NAMALWA (cell line): Measurements from ENCODE around the gene PLCD3.

Experiments
- DNase-seq: peaks from one replicate; pipeline ENCODE4 v3.0.0-alpha.2; 2015; ENCODE audit warnings: low spot score

The PLCD3 gene

GRCh38 chr17:45117848-45118646 is 14.3 kb downstream of the PLCD3 start:
- no peak for DNase-seq

- DNase-seq: no peak
Measured at GRCh38 chr17:45117334-45117733, 15.0 kb downstream of the PLCD3 start.

GRCh38 chr17:45116434-45117016 is 15.8 kb downstream of the PLCD3 start:
- DNase-seq: no peak

- no peak for DNase-seq
Measured at GRCh38 chr17:45115871-45116270, 16.4 kb downstream of the PLCD3 start.

- DNase-seq: no peak
Measured at GRCh38 chr17:45115015-45115625, 17.2 kb downstream of the PLCD3 start.

- no peak for DNase-seq
Measured at GRCh38 chr17:45114117-45114932, 18.0 kb downstream of the PLCD3 start.

- no peak for DNase-seq
Measured at GRCh38 chr17:45113424-45113754, 18.9 kb downstream of the PLCD3 start.

GRCh38 chr17:45112559-45113423 is 19.5 kb downstream of the PLCD3 start:
- DNase-seq: no peak

- DNase-seq: peak; percentile 61
Measured at GRCh38 chr17:45111850-45112249, 20.5 kb downstream of the PLCD3 start.

- DNase-seq: no peak
Measured at GRCh38 chr17:45110676-45111611, 21.4 kb downstream of the PLCD3 start.

GRCh38 chr17:45108595-45109521 is 23.5 kb downstream of the PLCD3 start:
- no peak for DNase-seq

- DNase-seq: no peak
Measured at GRCh38 chr17:45108051-45108450, 24.3 kb downstream of the PLCD3 start.

GRCh38 chr17:45107293-45108010 is 24.9 kb downstream of the PLCD3 start:
- DNase-seq: no peak

GRCh38 chr17:45106582-45106981 is 25.7 kb downstream of the PLCD3 start:
- no peak for DNase-seq

GRCh38 chr17:45106096-45106495 is 26.2 kb downstream of the PLCD3 start:
- no peak for DNase-seq

- DNase-seq: no peak
Measured at GRCh38 chr17:45104907-45105624, 27.2 kb downstream of the PLCD3 start.

GRCh38 chr17:45104497-45104896 is 27.8 kb downstream of the PLCD3 start:
- DNase-seq: no peak

GRCh38 chr17:45104029-45104428 is 28.3 kb downstream of the PLCD3 start:
- no peak for DNase-seq
